ENCODE measurements around the gene MBD5.

DNA sequence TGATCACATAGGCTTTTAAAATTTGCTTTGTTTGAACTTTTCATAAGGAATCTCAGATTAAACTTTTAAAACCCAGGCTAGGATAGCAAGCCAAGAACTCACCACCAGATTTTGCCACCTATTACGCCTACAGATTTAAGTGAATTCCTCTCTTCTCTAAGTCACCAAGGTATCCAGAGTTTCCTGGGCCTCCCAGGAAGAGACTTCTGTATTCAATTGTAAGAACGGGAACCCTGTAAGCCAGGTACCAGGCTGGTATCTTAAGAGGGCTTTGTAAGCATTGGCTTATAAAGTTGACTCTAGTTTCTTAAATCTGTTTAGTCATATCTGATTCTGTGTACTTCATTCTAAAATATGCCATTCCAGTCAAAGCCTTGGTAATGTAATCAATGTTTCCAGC, 285.1 kb downstream of the MBD5 start:
- TF ChIP-seq, protein P1, sequence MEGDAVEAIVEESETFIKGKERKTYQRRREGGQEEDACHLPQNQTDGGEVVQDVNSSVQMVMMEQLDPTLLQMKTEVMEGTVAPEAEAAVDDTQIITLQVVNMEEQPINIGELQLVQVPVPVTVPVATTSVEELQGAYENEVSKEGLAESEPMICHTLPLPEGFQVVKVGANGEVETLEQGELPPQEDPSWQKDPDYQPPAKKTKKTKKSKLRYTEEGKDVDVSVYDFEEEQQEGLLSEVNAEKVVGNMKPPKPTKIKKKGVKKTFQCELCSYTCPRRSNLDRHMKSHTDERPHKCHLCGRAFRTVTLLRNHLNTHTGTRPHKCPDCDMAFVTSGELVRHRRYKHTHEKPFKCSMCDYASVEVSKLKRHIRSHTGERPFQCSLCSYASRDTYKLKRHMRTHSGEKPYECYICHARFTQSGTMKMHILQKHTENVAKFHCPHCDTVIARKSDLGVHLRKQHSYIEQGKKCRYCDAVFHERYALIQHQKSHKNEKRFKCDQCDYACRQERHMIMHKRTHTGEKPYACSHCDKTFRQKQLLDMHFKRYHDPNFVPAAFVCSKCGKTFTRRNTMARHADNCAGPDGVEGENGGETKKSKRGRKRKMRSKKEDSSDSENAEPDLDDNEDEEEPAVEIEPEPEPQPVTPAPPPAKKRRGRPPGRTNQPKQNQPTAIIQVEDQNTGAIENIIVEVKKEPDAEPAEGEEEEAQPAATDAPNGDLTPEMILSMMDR (IDR thresholded peaks at IDR 0.05) = no peak
- no peak for TF ChIP-seq EZH2 (IDR thresholded peaks at IDR 0.05; ENCODE audit: borderline replicate concordance, insufficient read depth, low read depth, low read length, poor library complexity, severe bottlenecking)
